Suprapubic skin (tissue), 4 donors: ENCODE measurements around the gene STYXL2.

ENCODE experiments used
- EP300 ChIP-seq: sonication (generic); formaldehyde crosslinking; IDR thresholded peaks from one replicate; pipeline ENCODE4 v1.6.1; 2017; ENCODE audit warnings: antibody characterized with exemption
- POLR2AphosphoS5 ChIP-seq, 3 donors: sonication (generic); formaldehyde crosslinking; IDR thresholded peaks; one replicate each; pipeline ENCODE4 v1.6.1; 2017; ENCODE audit warnings: antibody characterized with exemption in 3 of 3
- TF ChIP-seq, protein P1 (sequence below), 2 donors: fragments of 200-600 bp in 1 of 2; fragments of 450-650 bp in 1 of 2; sonication (generic) in 1 of 2; IDR thresholded peaks; one replicate each; pipeline ENCODE4 v1.5.1; 2016 to 2019; ENCODE audit warnings: antibody characterized with exemption in 2 of 2, mild to moderate bottlenecking in 1 of 2, moderate library complexity in 1 of 2

DNA sequence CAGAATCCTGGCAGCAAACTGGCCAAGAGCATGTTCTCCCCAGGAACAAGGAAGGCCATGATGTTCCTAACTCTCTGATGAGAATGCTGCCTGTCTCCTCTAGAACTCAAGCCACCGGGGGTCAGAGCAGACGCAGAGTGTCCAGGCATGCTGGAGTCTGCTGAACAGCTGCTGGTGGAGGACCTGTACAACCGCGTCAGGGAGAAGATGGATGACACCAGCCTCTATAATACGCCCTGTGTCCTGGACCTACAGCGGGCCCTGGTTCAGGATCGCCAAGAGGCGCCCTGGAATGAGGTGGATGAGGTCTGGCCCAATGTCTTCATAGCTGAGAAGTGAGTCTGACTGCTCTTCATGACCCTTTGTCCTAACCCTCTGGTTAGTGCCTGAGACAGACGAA, 23.4 kb downstream of the STYXL2 start:
- TF ChIP-seq, protein P1, sequence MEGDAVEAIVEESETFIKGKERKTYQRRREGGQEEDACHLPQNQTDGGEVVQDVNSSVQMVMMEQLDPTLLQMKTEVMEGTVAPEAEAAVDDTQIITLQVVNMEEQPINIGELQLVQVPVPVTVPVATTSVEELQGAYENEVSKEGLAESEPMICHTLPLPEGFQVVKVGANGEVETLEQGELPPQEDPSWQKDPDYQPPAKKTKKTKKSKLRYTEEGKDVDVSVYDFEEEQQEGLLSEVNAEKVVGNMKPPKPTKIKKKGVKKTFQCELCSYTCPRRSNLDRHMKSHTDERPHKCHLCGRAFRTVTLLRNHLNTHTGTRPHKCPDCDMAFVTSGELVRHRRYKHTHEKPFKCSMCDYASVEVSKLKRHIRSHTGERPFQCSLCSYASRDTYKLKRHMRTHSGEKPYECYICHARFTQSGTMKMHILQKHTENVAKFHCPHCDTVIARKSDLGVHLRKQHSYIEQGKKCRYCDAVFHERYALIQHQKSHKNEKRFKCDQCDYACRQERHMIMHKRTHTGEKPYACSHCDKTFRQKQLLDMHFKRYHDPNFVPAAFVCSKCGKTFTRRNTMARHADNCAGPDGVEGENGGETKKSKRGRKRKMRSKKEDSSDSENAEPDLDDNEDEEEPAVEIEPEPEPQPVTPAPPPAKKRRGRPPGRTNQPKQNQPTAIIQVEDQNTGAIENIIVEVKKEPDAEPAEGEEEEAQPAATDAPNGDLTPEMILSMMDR (IDR thresholded peaks at IDR 0.05): no peak
- TF ChIP-seq POLR2AphosphoS5 (IDR thresholded peaks at IDR 0.05) (no peak), EP300 (no peak)
